Left renal pelvis (tissue), 4 donors: ENCODE results near the gene COL4A4. TPM values are rescaled to one million over a fixed set of nuclear protein-coding genes. Genes with fewer than 3 reads are reported as not detected.
"Not testable (repeated sequence)": the region's sequence is repeated elsewhere in the genome, so short reads cannot be mapped to it uniquely, and the experiment has no call there.

Source experiments
- DNase-seq, 4 donors: peaks; one replicate each; pipeline ENCODE4 v3.0.0-alpha.2; 2013; ENCODE audit warnings: low read depth in 4 of 4, low spot score in 3 of 4
- polyA plus RNA-seq, 4 donors: library from polyadenylated mRNA; unstranded; fragments of 120-200 nt; gene quantifications; one replicate each; pipeline ENCODE4 v1.2.1, GENCODE V29; 2013; ENCODE audit not compliant: insufficient read length in 4 of 4

The COL4A4 gene
- 10 to 100 TPM in 3 of 4 donors, 1 to 10 TPM in 1; 1.1 to 65.3 (median 44.3) TPM for polyA plus RNA-seq

DNA sequence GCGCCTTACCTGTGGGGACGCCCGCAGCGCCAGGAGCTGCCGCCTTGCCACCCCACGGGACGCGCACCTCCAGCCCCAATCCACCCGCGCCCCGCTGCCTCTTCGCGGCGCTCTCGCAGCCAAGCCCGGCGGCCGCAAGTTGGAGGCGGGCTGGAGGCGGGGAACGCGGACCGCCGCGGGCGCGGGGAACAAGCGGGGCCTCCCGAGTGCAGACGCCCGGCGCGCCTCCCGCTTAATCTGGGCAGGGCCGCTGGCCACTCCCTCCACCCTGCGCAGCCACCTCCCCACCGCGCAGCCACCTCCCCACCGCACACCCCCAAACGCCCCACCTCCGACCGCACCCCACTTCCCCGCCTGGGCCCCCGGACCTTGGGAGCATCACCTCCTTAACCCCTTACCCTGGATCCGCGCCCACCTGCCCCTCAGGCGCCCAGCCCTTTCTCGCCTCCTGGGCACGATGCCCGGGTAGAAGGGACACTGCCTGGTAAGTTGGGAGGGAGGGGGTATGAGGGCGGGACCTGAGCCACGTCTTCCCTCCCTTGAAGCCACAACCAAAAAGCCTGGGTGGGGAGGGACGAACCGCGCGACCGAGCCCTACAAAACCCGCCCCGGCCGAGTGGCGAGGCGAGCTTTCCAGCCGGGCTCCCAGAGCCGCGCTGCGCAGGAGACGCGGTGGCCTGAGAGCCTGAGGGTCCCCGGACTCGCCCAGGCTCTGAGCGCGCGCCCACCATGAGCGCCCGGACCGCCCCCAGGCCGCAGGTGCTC lies at the start of gene COL4A4, which contains the start of gene COL4A3:
Gene COL4A4 (minus strand): TSS at position 208 of the 765 bp plus-strand sequence. CDS start 16,722 bp downstream, outside the sequence.
Gene COL4A3 (plus strand): TSS at position 627 of the 765 bp plus-strand sequence. CDS start 103 bp downstream, at position 730.
- DNase-seq: no peak

DNA sequence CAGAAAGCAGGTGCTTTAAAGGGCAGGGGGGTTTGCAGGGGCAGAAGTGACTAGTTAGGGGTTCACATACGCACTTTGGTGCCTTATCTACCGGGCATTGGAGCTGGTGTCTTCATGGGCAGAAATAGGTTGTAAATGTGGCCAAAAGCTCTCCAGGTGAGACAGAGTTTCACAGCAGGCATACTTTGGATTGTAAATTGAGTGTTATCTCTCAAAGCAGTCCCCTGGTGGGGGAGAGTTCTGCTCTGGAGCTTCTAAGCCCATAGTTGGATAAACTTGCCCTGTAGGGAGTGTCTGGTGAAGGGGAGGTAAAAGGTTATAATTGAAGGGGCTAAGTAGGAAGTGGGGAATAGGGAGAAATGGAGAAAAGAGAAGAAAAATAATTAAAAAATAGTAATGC lies 43.6 kb upstream of the COL4A4 start:
- DNase-seq: no peak

DNA sequence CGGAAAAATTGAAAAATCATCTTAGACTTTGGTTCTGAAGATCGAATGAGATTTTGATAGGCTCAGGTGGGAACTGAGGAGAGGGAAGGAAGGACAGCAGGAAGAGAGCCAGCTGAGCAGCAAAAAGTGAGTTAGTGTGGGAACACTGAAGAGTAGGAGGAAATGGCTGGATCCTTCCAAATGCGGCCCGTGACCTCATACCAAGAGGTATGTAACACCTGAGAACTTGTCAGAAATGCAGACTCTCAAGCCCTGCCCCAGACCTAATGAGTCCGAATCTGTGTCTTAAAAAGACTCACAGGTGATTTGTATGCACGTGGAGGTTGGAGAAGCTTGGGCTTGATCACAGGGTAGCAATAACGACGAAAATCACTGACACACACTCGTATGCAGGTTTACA lies 42.4 kb upstream of the COL4A4 start:
- no peak for DNase-seq

DNA sequence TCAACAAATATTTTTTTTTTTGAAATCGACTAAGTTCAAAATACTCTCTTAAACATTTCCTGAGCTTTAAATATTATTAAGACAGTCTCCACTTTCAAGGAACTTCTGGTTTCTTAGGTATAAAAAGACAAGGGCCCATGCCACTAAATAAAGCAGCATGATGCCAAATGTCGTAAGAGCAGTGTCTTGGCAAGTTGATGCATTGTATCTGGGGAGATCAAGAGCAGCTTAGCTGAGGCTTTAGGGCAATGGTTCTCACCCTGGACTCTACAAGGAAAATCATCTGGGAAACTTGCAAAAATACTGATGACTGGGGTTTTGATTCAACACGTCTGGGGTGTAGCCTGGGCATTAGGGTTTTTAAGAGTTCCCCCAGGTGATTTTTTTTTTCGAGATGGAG lies 41.7 kb upstream of the COL4A4 start:
- no peak for DNase-seq

DNA sequence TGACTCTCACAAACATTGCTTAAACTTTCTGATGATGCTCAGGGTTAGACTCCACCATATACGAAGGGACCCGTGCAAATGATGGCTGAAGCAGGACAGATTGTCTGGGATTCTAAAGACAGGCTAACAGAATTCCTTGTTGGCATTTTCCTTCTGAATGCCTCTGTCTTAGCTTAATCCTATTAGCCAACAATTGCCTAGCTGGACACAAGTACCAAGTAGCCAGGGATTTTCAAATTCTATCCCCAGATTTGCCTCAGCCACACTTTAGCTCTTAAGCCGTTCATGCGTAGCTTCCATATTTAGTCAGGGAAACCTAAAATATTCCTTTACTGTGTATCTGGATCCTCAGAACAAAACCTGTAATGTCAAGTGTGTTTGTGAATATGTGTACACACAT lies 40.4 kb upstream of the COL4A4 start:
- DNase-seq: no peak

DNA sequence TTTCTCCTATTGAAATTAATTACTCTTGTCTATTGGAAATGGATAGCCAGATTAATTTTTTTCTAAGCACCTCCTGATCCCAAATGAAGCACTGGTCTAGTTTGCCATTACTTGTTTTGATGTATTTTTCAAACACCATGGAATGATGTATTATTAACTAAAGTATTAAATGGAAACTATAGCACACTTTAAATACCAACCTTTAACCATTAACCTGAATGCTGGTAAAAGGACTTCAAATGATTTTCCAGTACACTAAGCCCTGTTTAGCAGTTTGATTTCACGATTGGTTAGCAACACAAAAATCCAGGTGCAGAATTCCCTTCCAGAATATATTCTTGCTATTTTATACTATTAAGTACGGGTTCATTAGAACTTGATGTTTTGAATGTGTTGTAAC lies 37.8 kb upstream of the COL4A4 start:
- DNase-seq: no peak

DNA sequence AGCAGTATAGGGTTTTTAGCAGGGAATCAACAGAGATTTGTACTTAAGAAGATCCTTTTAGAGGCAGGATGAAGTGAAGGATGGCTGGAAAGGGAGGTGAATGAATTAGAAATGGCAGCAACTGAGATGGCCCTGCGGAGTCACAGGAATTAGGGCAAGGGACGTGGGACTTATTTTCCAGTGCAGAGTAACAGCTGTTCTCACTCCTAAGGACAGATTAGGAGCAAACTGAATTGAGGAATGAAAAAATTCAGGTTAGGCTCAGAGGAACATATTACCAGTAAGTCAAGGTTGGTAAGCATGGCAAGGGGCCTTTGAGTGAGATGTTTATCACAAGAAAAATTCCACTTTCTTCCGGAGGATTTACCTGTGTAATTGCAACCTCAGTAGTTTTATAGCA lies 34.9 kb upstream of the COL4A4 start:
- no peak for DNase-seq

DNA sequence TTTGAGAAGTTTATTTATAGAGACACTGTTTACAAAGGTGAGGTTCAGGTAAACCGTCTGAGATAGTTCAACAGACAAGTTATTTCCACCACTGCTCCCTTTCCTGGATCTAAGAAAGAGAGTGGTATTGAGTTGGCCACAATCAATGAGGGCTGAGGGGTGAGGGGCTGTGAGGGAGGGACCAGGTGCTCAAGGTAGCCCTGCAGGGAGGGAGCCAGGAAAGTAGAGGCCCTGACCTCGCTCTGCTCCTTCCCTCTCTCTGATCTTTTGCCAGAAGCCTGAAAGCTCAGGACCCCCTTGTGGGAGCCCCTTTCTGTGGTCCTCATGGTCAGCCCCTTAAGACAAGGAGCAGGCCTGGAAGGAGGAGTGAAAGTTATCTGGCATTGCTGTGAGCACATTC lies 30.2 kb upstream of the COL4A4 start:
- DNase-seq: no peak

DNA sequence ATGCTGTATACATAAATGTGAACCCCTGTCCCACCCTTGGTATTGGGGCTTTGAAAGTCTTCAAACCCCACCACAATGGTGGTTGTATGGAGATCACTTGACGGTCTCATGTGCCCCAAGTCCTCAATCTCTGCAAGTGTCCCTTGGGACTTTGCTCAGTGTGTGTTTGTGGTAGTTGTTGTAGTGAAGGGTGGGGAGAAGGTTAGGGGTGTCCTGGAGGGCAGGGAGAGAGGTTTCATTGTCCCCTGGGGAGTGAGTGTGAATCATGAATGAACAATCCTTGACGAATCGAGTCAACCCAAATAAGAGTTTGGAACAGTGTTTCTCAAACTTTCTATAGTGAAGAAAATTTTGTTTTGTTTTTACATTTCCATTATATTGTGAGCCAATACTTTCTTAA lies 28.5 kb upstream of the COL4A4 start:
- DNase-seq: no peak

DNA sequence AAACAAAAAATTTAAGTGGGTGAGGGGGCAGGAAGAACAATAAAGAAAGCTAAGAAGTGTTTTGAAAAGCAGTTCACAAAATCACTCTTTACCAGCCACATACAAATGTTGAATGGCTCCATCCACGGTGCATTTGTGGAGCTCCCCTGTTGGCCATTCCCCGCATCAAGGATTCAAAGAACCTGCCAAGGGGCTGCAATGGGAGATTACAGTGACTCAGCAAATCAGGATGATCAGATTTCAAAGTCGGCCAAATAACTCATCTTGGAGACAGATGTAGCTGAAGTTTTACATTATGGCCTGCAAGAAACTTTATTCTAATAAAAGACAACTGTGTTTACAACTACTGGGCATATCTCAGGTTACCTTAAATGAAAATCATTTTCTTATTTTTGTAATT lies 27.4 kb upstream of the COL4A4 start:
- no peak for DNase-seq

DNA sequence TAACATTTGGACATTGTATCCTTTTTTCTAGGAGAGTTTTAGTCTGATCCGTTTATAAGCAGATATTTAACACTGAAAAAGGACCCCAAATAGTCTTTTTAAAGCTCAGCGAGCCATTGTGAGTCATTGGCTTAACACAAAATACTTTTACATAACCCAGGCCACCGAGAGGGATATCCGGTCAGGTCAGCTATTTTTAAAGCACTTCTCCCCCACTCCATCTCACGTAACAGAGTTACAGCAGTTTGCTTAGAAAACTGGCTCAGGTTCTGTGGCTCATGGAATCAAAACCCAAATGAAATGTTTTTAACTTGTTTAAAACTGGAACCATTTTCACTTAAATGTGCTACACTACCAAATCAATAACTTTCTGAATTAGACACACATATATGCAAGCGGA lies 24.3 kb upstream of the COL4A4 start:
- no peak for DNase-seq

DNA sequence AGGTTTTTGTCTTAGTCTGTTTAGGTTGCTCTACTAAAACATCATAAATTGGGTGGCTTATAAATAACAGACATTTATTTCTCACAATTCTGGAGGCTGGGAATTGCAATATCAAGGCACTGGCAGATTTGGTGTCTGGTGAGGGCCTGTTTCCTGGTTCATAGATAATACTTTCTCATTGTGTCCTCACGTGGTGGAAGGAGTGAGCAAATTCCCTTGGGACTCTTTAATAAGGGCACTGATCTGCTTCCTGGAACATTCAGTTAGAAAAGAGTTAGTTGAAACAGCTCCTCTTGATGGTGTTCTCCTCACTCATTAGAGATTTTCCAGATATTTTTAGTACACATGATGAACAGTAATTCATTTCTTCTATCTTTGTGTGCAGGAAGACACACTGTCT lies 22.7 kb upstream of the COL4A4 start:
- DNase-seq: no peak

DNA sequence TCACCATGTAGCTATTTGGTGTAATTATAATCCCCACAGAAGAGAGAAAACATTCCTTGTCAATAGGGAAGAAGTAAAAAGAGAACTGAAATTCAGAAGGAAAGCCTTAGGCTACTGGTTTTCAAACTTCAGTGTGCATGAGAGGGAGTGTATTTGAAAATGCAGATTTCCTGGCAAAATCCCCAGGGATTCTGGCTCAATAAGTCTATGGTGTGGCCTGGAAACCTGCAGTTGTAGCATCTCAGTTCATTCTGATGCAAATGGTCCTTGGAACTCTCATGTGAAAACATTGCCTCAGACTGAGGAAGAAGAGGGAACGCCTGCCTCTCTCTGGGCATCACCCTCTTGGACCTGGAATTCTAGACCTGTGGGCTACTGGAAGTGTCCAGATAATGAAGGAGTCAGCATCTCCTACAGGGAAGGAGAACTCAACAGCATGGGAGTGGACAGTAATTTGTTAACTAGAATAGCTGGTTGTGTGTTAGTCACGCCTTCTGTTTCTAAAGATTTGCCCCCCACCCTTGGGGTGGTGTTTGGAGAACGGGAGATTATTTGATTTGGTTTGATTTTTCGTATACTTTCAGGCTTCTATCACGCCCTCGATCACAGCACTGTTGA lies 21.7 kb upstream of the COL4A4 start:
- no peak for DNase-seq

DNA sequence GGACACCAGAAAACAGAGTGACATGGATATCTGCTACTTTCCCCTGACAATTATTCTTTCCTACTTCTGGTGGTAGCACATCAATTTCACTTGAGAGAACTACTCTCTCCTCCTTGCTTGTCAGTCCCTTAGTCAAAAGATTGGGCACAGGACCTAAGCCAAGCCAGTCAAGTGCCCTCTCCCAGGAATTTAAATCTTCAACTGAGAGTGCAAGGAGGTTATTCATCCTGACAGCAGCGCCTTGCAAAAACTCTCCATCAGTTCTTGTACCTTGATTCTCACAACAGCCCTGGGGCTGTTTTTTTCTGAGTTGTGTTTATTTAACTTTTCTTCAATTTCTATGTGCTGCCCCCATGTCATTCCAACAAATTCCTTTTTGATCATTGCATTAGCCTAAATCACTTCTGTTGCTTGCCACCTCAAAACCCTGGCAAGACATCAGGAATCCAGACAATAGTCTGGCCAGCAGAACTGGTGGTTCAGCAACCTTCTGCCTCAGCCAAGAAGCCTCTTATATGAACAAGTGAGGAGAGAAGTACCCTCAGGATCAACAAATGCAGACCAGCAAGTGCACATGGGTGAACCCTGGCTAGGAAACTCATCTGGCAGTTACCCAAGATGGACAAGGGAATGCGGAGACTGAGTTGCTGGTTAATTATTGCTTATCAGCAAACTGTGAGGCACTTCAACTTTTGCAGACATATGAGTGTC lies 19.8 kb upstream of the COL4A4 start:
- no peak for DNase-seq

DNA sequence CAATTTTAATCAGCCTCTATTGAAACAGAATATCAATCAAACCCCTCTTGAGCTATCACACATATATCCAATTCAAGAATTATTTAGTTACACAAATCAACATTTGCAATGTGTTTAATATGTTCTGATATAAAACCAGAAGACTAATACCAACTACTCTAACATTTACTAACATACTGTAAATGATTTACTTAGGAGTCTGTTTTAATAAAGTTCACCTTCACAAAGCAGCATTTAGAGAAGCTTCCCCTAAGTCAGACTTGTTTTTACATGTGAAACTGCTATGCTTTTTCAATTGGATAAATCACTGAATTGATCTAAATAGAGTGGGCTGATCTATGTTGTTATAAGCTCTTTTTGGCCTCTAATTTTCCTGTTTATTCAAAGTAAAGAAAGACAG lies 18.8 kb upstream of the COL4A4 start:
- DNase-seq: no peak

DNA sequence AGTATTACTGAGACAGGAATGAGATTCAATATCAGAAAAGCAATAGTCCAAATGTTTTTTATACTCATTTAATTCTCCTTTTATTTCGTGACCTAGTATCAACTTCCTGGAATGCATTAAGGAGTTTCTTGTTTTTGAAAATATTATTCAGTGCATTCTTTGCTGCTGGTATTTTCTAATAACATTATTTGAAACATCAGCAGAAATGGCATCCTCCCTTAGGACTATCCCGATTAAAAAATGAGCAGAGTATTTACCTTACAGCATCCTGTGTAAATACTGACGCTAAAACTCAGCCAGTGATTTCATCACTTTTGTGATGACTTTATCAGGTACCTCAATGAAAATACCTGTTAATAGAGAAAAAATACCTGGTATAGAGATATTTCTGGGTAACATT lies 16.8 kb upstream of the COL4A4 start:
- no peak for DNase-seq

DNA sequence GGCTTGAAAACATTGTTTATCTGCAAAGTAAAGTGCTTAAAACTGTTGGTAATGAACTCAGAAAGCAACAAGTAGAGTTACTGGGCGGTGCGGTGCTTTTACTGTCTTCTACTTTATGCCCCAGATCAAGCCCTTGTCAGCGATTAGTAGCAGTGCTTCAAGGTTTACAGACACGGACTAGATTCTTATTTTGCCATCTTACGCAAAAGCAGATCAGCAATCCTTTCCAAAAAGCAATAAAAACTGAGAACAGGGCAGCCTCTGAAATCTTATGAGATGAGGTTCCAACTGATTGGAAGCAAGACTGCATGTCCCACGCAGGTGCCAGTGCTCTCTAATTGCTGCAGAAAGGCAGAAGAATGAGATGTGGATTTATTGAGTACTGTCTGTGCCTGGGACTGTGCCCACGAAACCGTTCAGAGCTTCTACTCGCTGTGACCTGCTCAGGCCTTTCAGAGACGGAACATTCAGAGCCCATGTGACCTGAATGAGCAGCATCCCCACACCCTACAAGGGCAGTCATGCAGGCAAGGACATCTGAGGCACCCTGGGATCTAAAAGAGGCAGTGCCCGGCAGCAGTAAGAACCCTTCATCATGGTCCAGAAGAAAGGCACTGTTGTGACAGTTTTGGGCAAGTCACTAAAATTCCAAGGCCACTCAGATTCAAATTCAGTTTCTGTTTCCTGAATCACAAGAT lies 16.1 kb upstream of the COL4A4 start:
- DNase-seq: no peak

DNA sequence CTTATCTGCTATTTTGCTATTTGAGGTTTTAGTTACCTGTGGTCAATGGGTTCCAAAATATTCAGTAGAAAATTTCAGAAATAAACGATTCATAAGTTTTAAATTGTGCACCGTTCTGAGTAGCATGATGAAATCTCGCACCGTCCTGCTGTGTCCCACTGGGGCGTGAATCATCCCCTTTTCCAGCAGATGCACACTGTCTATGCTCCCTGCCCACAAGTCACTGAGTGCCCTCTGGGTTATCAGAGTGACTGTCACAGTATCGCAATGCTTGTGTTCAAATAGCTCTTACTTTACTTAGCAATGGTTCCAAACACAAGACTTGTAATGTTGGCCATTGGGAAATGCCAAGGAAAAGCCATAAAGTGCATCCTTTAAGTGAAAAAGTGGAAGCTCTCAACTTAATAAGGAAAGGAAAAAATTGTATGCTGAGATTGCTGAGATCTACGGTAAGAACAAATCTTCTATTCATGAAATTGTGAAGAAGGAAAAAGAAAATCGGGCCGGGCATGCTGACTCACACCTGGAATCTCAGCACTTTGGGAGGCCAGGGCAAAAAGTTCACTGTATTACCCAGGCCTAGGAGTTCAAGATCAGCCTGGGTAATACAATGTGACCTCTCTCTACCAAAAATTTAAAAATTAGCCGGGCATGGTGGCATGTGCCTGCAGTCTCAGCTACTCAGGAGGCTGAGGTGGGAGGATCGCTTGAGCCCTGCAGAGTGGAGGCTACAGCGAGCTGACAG lies 13.8 kb upstream of the COL4A4 start:
- no peak for DNase-seq

DNA sequence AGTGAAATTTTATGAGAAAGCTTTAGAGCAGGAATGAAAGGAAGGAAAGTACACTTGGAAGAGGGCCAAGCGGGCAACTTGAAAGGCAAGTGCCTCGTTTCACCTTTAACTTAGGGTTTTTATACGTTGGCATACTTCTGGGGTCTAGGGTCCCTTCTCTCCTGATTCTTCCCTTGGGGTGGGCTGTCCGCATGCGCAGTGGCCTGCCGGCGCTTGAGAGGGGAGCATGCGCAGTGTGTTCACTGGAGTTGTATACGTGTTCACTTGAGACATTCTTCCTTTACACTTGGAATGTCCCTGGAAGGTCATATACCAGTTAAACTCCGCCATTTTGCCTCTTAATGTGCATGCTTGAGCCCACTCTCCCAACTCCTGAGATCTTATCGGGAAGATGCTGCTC lies 7.8 kb upstream of the COL4A4 start:
- DNase-seq: not testable (repeated sequence)

DNA sequence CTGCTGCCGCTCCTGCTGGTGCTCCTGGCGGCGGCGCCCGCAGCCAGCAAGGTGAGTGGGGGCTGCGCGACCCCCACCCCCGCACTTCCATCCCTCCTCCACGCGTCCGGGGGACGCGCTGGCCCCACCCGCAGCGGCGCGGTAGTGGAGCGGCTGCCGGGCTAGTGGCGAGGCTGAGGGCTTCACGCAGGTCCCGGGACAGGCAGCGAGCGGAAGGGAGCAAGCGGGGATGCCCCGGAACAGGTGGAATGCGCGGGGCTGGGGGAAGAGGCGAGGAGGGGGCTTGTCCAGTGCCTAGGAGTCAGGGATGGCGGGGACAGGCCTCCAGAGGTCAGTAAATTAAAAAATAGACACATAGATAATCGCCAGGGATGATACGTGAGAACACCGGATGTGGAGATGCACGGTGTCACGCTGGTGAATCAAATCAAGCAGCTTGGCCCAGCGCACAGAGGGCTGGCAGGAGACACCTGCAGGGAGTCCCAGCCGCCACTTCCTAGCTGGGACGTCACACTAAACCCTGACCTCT lies 822 bp upstream of the COL4A4 start:
- DNase-seq: no peak
